WTC11 (cell line): Measurements from ENCODE around the gene MCM6. TPM values are rescaled to one million over a fixed set of nuclear protein-coding genes. Genes with fewer than 3 reads are reported as not detected.

ENCODE experiments used
- ATAC-seq: fragments of 200-7000 bp; cut with Tn5 transposase; 2 replicates; pipeline ENCODE4 v1.10.0; 2021; ENCODE audit warnings: mild to moderate bottlenecking, moderate library complexity
- CTCF ChIA-PET: fragments of 300-600 bp; sonication (Branson Sonifier 250); formaldehyde crosslinking; loops from one replicate; lab custom pipeline; 2021; ENCODE audit warnings: antibody characterized with exemption; lab: Charles Lee
- POLR2A ChIA-PET: fragments of 350-600 bp; sonication (Branson Sonifier 250); formaldehyde crosslinking; loops from one replicate; lab custom pipeline; 2021; ENCODE audit warnings: antibody characterized with exemption; lab: Charles Lee
- DNase-seq: peaks from one replicate; pipeline ENCODE4 v3.0.0; 2021; ENCODE audit warnings: low spot score
- H3K27ac Mint-ChIP-seq: 2 replicates; pipeline ENCODE4 v1.8.0; 2021; ENCODE audit warnings: mixed read lengths
- H3K27me3 Mint-ChIP-seq: 2 replicates; pipeline ENCODE4 v1.8.0; 2021; ENCODE audit warnings: low read depth, mild to moderate bottlenecking, moderate library complexity, mixed read lengths
- H3K36me3 Mint-ChIP-seq: 2 replicates; pipeline ENCODE4 v1.8.0; 2021; ENCODE audit warnings: mixed read lengths
- H3K4me1 Mint-ChIP-seq: 2 replicates; pipeline ENCODE4 v1.8.0; 2022; ENCODE audit warnings: mixed read lengths
- H3K4me3 Mint-ChIP-seq: 2 replicates; pipeline ENCODE4 v1.8.0; 2021; ENCODE audit warnings: mild to moderate bottlenecking, moderate library complexity, mixed read lengths
- H3K9me3 Mint-ChIP-seq: 2 replicates; pipeline ENCODE4 v1.8.0; 2021; ENCODE audit warnings: mixed read lengths
- EMX1 ChIP-seq: fragments of 250-450 bp; sonication (Bioruptor Pico); IDR thresholded peaks from 2 replicates; pipeline ENCODE4 v1.8.0; 2021; ENCODE audit warnings: mild to moderate bottlenecking
- ERG ChIP-seq: fragments of 250-450 bp; sonication (Bioruptor Pico); IDR thresholded peaks from 2 replicates; pipeline ENCODE4 v1.8.0; 2021; ENCODE audit warnings: mild to moderate bottlenecking
- ESRRA ChIP-seq: sonication (generic); formaldehyde crosslinking; IDR thresholded peaks from 2 replicates; pipeline ENCODE4 v1.8.1; 2022; ENCODE audit warnings: mild to moderate bottlenecking, missing genetic modification reagents, borderline replicate concordance
- GTF2I ChIP-seq: fragments of 250-450 bp; sonication (Bioruptor Pico); conservative IDR thresholded peaks from 2 replicates; pipeline ENCODE4 v1.4.0; 2021; ENCODE audit warnings: mild to moderate bottlenecking
- JUN ChIP-seq: sonication (generic); formaldehyde crosslinking; IDR thresholded peaks from 2 replicates; pipeline ENCODE4 v1.8.0; 2023; ENCODE audit warnings: mild to moderate bottlenecking, missing genetic modification reagents
- MLX ChIP-seq: sonication (generic); formaldehyde crosslinking; IDR thresholded peaks from 2 replicates; pipeline ENCODE4 v1.8.1; 2023; ENCODE audit warnings: mild to moderate bottlenecking, missing genetic modification reagents, moderate library complexity
- PRDM15 ChIP-seq: sonication (generic); formaldehyde crosslinking; IDR thresholded peaks from 2 replicates; pipeline ENCODE4 v1.8.0; 2022; ENCODE audit warnings: missing genetic modification reagents
- PREB ChIP-seq: sonication (generic); formaldehyde crosslinking; IDR thresholded peaks from 2 replicates; pipeline ENCODE4 v1.8.1; 2022; ENCODE audit warnings: mild to moderate bottlenecking, missing genetic modification reagents, moderate library complexity, borderline replicate concordance
- RELA ChIP-seq: sonication (generic); formaldehyde crosslinking; IDR thresholded peaks from 2 replicates; pipeline ENCODE4 v1.8.1; 2022; ENCODE audit warnings: missing genetic modification reagents, mild to moderate bottlenecking, borderline replicate concordance
- SMAD4 ChIP-seq: sonication (generic); formaldehyde crosslinking; IDR thresholded peaks from 2 replicates; pipeline ENCODE4 v1.8.0; 2022; ENCODE audit warnings: mild to moderate bottlenecking, missing genetic modification reagents
- SOX15 ChIP-seq: fragments of 250-450 bp; sonication (Bioruptor Pico); IDR thresholded peaks from 2 replicates; pipeline ENCODE4 v1.9.0; 2021; ENCODE audit warnings: mild to moderate bottlenecking
- SP1 ChIP-seq: sonication (generic); formaldehyde crosslinking; conservative IDR thresholded peaks from 2 replicates; pipeline ENCODE4 v1.8.1; 2022; ENCODE audit warnings: missing genetic modification reagents
- TCF7 ChIP-seq: sonication (generic); formaldehyde crosslinking; IDR thresholded peaks from 2 replicates; pipeline ENCODE4 v1.8.0; 2022; ENCODE audit warnings: mild to moderate bottlenecking, low read depth, missing genetic modification reagents, moderate library complexity
- TEAD4 ChIP-seq: sonication (generic); formaldehyde crosslinking; IDR thresholded peaks from 2 replicates; pipeline ENCODE4 v1.8.0; 2022; ENCODE audit warnings: mild to moderate bottlenecking, missing genetic modification reagents
- ZBTB21 ChIP-seq: sonication (generic); formaldehyde crosslinking; IDR thresholded peaks from 2 replicates; pipeline ENCODE4 v1.8.1; 2023; ENCODE audit warnings: mild to moderate bottlenecking, missing genetic modification reagents, borderline replicate concordance
- ZNF121 ChIP-seq: sonication (generic); formaldehyde crosslinking; IDR thresholded peaks from 2 replicates; pipeline ENCODE4 v1.8.0; 2023; ENCODE audit warnings: missing genetic modification reagents
- ZNF219 ChIP-seq: sonication (generic); formaldehyde crosslinking; IDR thresholded peaks from 2 replicates; pipeline ENCODE4 v1.8.0; 2023; ENCODE audit warnings: missing genetic modification reagents, mild to moderate bottlenecking, borderline replicate concordance
- ZNF263 ChIP-seq: sonication (generic); formaldehyde crosslinking; IDR thresholded peaks from 2 replicates; pipeline ENCODE4 v1.8.1; 2022; ENCODE audit warnings: low read depth, mild to moderate bottlenecking, moderate library complexity, missing genetic modification reagents
- ZNF317 ChIP-seq: sonication (generic); formaldehyde crosslinking; IDR thresholded peaks from 2 replicates; pipeline ENCODE4 v1.8.1; 2023; ENCODE audit warnings: low read depth, mild to moderate bottlenecking, moderate library complexity, missing genetic modification reagents, borderline replicate concordance
- ZNF671 ChIP-seq: fragments of 250-450 bp; sonication (Bioruptor Pico); IDR thresholded peaks from 2 replicates; pipeline ENCODE4 v1.8.0; 2021; ENCODE audit warnings: mild to moderate bottlenecking
- total RNA-seq: library from RNA; stranded (reverse); gene quantifications from 3 replicates; pipeline ENCODE4 v1.2.3, GENCODE V29; 2021

The MCM6 gene
- total RNA-seq, 1 experiment from 2014 or later = 107 TPM

- Mint-ChIP-seq H3K4me1 (no peaks in the 10 kb centered on the region), H3K27me3 (peaks cover 3% of the 10 kb centered on the region; the same call in 1 of the 2 replicates), H3K9me3 (peaks cover 20% of the 10 kb centered on the region), H3K27ac (no peak overlapping the region), H3K4me3 (no peak overlapping the region), H3K36me3 (no peaks in the 10 kb centered on the region)
- TF ChIP-seq ZBTB21 (CRISPR knock-in tag) = no peak
- ATAC-seq (no peak), DNase-seq (no peak)
- POLR2A ChIA-PET = no interaction called here
- CTCF ChIA-PET = interaction anchor here (1.2 to 2.2 kb wide), 2 partner anchors 20 kb away, joined by 3 to 15 read pairs; no protein-coding TSS in a partner anchor
Observed at GRCh38 chr2:135817951-135818350, 58.3 kb downstream of the MCM6 start.

- POLR2A ChIA-PET = no interaction called here
- no peak for ATAC-seq
- no peak for DNase-seq
- Mint-ChIP-seq H3K36me3 (no peaks in the 10 kb centered on the region), H3K9me3 (peaks cover 15% of the 10 kb centered on the region), H3K27ac (no peak overlapping the region), H3K27me3 (peaks cover 3% of the 10 kb centered on the region; the same call in 1 of the 2 replicates), H3K4me1 (no peaks in the 10 kb centered on the region), H3K4me3 (no peak overlapping the region)
- no peak for TF ChIP-seq GTF2I
- TF ChIP-seq JUN (CRISPR knock-in tag) = no peak
- no peak for TF ChIP-seq PRDM15 (CRISPR knock-in tag)
- TF ChIP-seq TEAD4 (CRISPR knock-in tag) = no peak
- TF ChIP-seq ZBTB21 (CRISPR knock-in tag) = no peak
- CTCF ChIA-PET = interaction anchor here (2.2 kb wide), 1 partner anchor 20 kb away, joined by 15 read pairs; no protein-coding TSS in a partner anchor
Observed at GRCh38 chr2:135817466-135817865, 58.8 kb downstream of the MCM6 start.

GRCh38 chr2:135815269-135815668 lies 61.0 kb downstream of the MCM6 start:
- no peak overlapping the region for H3K27ac Mint-ChIP-seq
- DNase-seq (no peak), ATAC-seq (no peak)
- TF ChIP-seq SOX15 (no peak), TCF7 (CRISPR knock-in tag) (no peak), ZNF317 (CRISPR knock-in tag) (no peak), ERG (CRISPR knock-in tag) (no peak), ZNF121 (no peak), PREB (no peak), ZNF671 (no peak), SP1 (CRISPR knock-in tag) (no peak)
- H3K9me3 Mint-ChIP-seq = peaks cover 11% of the 10 kb centered on the region
- no peaks in the 10 kb centered on the region for H3K4me1 Mint-ChIP-seq
- H3K27me3 Mint-ChIP-seq = no peaks in the 10 kb centered on the region
- no peak overlapping the region for H3K4me3 Mint-ChIP-seq
- ChIA-PET CTCF (no interaction called here), POLR2A (no interaction called here)
- no peaks in the 10 kb centered on the region for H3K36me3 Mint-ChIP-seq

GRCh38 chr2:135812907-135813511 lies 63.2 kb downstream of the MCM6 start:
- no peak overlapping the region for H3K4me3 Mint-ChIP-seq
- H3K27me3 Mint-ChIP-seq = no peaks in the 10 kb centered on the region
- DNase-seq (no peak), ATAC-seq (no peak)
- H3K36me3 Mint-ChIP-seq = no peaks in the 10 kb centered on the region
- peaks cover 8% of the 10 kb centered on the region for H3K9me3 Mint-ChIP-seq
- no peak overlapping the region for H3K27ac Mint-ChIP-seq
- no peaks in the 10 kb centered on the region for H3K4me1 Mint-ChIP-seq
- ChIA-PET POLR2A (no interaction called here), CTCF (no interaction called here)
- TF ChIP-seq ZNF263 (CRISPR knock-in tag) (no peak), TEAD4 (CRISPR knock-in tag) (no peak), SMAD4 (CRISPR knock-in tag) (no peak), MLX (CRISPR knock-in tag) (no peak), EMX1 (no peak), ESRRA (CRISPR knock-in tag) (no peak), SP1 (CRISPR knock-in tag) (no peak), ZNF219 (no peak), RELA (CRISPR knock-in tag) (no peak)
